ENCODE results near the gene HBG2.

The HBG2 gene

DNA sequence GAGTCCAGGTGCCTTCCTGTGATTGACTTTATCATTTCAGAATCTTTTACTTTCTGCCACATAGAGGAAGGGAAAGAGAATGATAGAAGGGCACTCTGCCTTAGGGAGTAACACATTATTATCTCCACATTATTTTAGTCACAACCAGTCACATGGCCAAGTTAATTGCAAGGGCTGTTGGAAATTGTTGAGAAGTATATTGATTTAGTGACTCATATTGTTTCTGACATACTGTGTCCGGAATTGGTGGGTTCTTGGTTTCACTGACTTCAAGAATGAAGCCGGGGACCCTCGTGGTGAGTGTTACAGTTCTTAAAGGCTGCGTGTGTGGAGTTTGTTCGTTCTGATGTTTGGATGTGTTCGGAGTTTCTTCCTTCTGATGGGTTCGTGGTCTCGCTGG lies 38.4 kb upstream of the HBG2 start:
- TF ChIP-seq, protein P1, sequence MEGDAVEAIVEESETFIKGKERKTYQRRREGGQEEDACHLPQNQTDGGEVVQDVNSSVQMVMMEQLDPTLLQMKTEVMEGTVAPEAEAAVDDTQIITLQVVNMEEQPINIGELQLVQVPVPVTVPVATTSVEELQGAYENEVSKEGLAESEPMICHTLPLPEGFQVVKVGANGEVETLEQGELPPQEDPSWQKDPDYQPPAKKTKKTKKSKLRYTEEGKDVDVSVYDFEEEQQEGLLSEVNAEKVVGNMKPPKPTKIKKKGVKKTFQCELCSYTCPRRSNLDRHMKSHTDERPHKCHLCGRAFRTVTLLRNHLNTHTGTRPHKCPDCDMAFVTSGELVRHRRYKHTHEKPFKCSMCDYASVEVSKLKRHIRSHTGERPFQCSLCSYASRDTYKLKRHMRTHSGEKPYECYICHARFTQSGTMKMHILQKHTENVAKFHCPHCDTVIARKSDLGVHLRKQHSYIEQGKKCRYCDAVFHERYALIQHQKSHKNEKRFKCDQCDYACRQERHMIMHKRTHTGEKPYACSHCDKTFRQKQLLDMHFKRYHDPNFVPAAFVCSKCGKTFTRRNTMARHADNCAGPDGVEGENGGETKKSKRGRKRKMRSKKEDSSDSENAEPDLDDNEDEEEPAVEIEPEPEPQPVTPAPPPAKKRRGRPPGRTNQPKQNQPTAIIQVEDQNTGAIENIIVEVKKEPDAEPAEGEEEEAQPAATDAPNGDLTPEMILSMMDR (IDR thresholded peaks at IDR 0.05): no peak

DNA sequence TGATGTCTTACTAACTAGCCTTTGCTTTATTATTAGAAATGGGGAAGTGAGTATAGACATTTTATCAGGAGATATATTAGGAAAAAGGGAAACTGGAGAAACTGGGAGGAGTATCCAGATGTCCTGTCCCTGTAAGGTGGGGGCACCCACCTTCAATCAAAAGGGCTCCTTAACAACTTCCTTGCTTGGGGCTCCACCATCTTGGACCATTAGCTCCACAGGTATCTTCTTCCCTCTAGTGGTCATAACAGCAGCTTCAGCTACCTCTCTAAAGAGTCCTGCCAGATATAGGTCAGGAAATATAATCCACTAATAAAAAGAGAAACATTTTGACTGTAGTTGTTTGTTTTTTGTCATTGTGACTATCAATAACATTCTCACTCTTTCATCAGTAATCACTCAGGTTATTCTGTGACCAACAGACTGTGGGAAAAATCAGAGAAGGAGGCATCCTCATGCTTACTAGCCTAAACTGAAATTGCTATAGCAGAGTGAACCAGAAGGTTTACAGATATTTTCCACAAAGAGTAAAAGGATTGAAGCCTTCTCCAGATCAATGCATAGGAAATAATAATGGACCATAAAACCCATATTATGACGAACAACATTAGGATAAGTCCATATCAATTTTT lies 36.7 kb upstream of the HBG2 start:
- TF ChIP-seq, protein P1 (IDR thresholded peaks at IDR 0.05): peak; percentile 87

DNA sequence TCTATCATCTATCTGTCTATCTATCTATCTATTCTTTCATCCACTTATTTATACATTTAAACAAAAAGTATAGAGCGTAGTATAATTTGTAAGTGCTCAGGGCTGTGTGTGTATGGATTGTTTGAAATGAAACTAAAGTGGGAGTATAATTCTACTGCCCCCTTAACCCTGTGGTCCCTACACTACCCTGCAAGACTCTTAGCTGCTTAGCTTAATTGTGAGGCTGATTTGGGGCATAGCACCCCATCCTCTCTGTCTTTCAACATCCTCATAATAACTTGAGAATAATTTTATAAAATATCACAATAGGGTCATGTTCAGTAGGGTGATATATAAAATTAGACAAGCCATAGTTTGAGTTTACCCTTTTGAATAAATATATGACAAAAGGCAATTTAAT lies 35.5 kb upstream of the HBG2 start:
- TF ChIP-seq, protein P1 (IDR thresholded peaks at IDR 0.05): no peak

DNA sequence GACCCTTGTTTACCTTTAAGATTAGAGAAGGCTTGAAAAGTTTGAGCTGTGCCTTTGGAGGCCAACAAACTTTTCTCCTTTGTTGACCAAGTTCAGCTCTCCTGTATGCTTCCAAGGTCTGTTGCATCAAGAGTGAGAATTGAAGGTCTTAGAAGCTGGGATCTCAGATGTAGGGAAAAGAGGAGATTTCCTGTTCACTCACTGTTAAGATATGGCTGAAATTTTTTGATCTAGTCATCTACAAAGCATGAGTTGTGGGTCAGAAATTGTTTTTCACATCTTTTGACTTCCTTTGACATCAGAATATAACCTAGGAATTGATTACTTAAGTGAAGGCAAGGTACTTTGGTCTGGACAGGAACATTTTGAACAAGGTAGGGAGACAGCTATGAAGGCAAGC lies 35.1 kb upstream of the HBG2 start:
- TF ChIP-seq, protein P1 (IDR thresholded peaks at IDR 0.05): no peak

DNA sequence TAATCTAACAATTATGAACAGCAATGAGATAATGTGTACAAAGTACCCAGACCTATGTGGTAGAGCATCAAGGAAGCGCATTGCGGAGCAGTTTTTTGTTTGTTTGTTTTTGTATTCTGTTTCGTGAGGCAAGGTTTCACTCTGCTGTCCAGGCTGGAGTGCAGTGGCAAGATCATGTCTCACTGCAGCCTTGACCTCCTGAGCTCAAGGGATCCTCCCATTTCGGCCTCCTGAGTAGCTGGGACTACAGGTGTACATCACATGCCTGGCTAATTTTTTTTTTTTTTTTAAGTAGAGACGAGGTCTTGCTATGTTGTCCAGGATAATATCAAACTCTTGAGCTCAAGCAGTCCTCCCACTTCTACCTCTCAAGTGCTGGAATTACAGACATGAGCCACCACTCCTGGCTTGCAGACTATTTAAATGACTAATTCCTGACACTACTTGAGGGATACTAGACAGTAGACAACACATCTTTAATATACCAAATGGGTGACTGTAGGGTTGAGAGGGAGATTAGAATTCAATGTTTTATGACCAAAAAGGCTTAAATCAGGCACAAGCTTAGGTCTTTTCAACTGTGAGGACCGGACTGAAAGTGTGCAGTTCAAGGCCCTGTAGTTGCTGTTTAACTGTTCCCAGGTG lies 34.4 kb upstream of the HBG2 start:
- TF ChIP-seq, protein P1 (IDR thresholded peaks at IDR 0.05): no peak

DNA sequence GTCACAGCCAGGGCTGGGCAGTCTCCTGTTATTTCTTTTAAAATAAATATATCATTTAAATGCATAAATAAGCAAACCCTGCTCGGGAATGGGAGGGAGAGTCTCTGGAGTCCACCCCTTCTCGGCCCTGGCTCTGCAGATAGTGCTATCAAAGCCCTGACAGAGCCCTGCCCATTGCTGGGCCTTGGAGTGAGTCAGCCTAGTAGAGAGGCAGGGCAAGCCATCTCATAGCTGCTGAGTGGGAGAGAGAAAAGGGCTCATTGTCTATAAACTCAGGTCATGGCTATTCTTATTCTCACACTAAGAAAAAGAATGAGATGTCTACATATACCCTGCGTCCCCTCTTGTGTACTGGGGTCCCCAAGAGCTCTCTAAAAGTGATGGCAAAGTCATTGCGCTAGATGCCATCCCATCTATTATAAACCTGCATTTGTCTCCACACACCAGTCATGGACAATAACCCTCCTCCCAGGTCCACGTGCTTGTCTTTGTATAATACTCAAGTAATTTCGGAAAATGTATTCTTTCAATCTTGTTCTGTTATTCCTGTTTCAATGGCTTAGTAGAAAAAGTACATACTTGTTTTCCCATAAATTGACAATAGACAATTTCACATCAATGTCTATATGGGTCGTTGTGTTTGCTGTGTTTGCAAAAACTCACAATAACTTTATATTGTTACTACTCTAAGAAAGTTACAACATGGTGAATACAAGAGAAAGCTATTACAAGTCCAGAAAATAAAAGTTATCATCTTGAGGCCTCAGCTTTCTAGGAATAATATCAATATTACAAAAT lies 33.7 kb upstream of the HBG2 start:
- TF ChIP-seq, protein P1 (IDR thresholded peaks at IDR 0.05): no peak

DNA sequence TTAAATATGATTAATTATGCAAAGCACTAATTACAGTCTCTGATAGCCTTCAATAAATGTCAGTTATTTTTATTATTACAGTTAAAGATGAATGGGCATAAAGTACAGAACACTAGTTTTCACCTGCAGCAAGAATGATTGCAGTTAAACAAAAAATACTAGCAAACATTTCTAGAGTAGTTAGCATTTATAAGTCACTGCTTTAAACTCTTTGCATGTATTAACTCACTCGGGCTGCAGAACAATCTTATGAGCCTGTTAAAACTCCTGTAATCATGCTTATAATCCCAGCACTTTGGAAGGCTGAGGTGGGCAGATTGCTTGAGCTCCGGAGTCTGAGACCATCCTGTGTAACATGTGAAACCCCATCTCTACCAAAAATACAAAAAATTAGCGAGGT lies 32.3 kb upstream of the HBG2 start:
- TF ChIP-seq, protein P1 (IDR thresholded peaks at IDR 0.05): no peak
